NOMO-1 (cell line): ENCODE data around the gene DGLUCY.
"Not testable (repeated sequence)": the region's sequence is repeated elsewhere in the genome, so short reads cannot be mapped to it uniquely, and the experiment has no call there.

Source experiments
- DNase-seq, 2 experiments: peaks; one replicate each; lab custom pipeline; 2025; ENCODE audit not compliant: unreplicated experiment in 2 of 2; lab: John Stamatoyannopoulos, UW

Gene DGLUCY

GRCh38 chr14:91164676-91165075, 50.8 kb downstream of the DGLUCY start:
- no peak for DNase-seq

DNA sequence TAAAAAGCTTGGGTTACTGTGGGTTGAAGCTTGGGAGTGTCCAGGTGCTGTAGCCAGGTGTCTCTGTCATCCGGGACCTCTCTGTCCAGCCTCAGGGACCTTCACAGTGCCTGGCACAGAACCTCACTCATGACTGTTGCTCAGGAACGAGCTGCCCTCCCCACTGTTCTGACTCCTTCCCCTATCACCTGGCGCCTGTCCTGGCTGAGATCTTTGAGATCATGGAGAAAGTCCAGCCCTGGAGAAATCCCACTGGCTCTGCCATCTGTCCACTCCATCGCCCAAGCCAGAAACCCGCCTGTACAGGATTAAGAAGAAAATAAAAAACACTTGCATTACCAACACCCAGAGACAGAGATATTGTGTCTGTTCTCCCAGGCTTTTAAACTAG, 53.5 kb downstream of the DGLUCY start:
- DNase-seq, result no peak

- no peak for DNase-seq
These were observed 56.1 kb downstream of the DGLUCY start for GRCh38 chr14:91169951-91170350.

DNA sequence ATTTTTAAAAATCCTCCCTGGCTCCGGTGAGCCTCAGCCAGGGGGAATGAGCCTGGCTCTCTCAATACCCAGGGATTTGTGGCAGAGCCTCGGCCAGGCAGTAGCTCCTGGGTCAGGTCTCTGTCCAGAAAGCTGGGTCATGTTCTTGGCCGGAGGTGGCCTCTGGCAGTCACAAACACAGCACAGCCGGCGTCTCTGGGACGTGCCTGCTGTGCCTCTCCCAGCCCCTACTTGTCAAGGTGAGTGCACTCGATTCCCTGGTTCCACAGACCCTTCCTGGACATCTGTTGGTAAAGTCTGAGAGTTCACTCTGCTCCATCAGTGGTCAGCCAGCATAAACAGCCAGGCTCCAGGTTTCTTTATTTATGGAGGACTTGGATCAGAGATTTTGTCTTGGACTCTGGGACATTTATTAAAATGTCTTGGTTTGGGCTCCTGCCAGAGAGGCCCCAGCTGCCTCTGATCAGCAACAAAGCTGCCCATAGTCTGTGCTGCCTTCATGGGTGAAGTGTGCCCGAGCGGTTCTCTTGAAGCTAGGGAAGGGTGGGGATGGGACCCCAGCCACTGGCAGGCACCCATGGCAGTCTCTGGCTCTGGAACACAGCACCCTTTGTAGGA, 56.7 kb downstream of the DGLUCY start:
- DNase-seq, result no peak

DNA sequence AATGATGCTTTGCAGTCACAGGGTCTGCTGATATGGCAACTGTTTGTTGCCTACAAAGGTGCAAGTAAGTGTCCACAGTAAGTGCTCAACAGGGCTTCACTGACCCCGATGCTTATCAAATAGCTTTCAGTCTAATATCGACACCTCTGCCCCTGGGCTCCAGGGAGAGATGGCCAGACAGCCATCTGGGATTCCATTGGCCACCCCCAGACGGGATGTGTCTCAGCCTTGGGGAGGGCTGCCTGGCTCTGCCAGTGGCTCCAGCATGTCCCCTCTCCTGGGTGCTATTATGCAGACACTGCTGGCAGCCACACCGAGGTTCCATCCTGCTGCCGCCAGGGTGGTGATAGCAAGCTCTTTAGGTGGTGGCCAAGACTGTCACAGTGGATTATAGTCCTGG, 57.4 kb downstream of the DGLUCY start:
- no peak for DNase-seq

DNA sequence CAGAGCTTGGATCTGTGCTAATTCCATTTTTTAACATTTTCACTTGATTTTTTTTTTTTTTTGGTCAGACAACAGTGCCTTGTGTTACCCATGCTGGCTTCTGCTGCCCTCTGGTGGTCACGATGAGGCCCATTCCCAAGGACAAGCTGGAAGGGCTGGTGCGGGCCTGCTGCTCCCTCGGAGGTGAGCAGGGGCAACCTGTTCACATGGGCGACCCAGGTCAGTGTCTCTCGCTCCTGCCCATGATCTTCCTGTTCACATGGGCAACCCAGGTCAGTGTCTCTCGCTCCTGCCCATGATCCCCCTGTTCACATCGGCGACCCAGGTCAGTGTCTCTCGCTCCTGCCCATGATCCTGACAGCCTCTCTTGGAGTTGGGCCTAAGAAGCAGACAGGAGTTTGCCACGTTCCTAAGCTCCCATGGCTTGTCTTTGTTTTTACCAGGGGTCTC, 59.4 kb downstream of the DGLUCY start:
- peak in 1 of 2 experiments; percentile 46 for DNase-seq

DNA sequence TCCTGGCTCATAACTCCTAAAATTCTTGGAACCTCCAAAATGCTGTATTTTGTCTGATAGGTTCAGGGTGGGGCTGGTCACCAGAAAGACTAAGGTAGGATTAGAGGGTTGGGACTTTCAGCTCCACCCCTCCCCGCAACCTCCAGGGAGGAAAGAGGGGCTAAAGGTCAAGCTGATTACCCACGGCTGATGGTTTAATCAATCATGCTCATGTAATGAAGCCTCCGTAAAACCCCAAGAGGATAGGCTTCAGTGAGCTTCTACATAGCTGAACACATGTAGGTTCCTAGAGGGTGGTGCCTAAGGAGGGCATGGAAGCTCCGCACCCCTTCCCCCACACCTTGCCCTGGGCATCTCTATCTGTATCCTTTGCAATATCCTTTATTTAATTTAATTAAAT, 60.0 kb downstream of the DGLUCY start:
- no peak for DNase-seq

- DNase-seq, result no peak
These were observed 61.7 kb downstream of the DGLUCY start for GRCh38 chr14:91175291-91176201.

GRCh38 chr14:91177073-91178034, 63.5 kb downstream of the DGLUCY start:
- DNase-seq, result peak; percentile 16 to 67

DNA sequence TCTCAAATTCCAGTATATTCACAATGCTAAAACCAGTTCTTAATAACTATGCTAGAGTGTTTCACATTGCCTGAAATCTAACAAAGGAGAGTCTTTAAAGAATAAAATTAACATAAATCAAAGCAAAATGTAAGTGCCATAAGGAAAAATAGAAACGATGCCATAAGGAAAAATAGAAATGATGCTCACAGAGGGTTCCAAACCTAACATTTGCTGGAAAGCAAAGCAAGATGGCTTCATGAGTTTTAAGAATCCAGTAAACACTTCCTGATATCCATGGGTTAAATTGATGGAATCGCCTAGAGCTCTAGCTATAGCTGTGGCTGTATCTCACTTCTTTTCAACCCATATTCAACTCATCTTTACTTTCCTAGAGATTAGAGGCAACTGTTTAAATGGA, 66.7 kb downstream of the DGLUCY start:
- DNase-seq, result no peak

DNA sequence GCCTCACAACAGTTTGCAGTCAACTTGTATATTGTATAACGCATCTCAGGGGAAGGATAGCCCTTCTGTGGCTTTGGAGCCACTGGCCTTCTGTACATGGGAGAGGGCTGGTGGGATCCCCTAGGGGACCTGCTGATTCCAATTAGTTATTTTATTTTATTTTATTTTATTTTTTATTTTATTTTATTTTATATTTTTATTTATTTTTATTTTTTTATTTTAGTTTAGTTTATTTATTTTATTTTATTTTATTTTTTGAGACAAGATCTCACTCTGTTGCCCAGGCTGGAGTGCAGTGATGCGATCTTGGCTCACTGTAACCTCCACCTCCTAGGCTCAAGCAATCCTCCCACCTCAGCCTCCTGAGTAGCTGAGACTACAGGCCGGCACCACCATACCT, 68.9 kb downstream of the DGLUCY start:
- not testable (repeated sequence) for DNase-seq

DNA sequence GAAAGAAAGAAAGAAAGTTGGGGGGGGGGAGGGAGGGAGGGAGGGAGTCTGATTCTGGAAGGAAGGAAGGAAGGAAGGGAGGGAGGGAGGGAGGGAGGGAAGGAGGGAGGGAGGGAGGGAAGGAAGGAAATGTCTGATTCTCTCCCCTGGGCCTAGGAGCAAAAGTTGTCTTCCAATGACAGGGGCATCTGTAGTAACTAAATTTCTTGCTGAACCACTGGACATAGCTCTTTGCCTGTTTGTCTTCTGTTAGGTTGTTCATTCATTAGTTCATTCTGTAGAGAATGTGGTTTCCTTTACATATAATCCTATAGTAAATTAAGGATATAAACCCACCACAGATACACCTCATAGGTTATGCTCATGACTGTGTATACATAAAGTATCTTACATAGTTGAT, 70.7 kb downstream of the DGLUCY start:
- DNase-seq, result no peak

GRCh38 chr14:91185721-91186120, 71.8 kb downstream of the DGLUCY start:
- DNase-seq, result no peak

DNA sequence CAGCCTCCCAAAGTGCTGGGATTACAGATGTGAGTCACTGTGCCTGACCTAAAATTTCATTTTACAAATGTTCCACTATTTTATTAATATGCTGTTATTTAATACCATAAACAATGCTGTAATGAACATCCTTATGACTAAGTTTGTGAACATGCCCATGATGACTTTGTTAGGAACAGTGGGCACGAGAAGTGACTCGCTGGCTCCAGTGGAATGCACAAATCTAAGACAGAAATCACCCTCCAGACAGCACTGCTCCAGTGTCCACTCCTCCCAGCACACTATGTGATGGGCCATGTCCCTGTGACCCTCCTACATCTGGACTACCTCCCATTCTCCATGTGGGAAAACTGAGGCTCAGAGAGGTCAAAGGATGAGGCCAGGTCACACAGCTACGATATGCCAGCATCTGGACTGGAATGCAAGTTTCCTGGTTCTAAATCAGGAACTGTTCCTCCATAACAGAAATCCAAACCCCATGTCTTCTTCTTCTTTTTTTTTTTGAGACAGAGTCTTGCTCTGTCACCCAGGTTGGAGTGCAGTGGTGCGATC, 72.7 kb downstream of the DGLUCY start:
- DNase-seq, result no peak

- DNase-seq, result no peak
These were observed 73.4 kb downstream of the DGLUCY start for GRCh38 chr14:91187271-91187670.

- no peak for DNase-seq
These were observed 77.0 kb downstream of the DGLUCY start for GRCh38 chr14:91190853-91191252.

DNA sequence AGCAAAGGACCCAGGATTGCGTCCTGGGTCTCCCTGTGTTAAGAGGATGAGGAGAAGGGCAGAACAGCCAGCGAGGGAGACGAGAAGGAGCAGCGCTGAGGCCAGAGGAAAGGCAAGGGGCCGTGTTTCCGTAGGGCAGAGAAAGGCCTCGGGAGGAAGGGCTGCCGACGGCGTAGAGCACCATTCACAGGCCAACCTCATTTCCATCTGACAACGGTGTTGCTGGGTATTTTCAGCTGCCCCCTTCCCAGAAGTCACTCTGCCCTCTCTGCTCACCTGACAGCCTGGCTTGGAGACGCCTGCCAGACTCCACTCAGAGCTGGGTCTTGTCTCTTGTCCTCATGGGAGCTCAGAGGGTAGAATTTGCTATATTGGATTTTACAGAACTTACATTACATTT, 79.2 kb downstream of the DGLUCY start:
- no peak for DNase-seq

DNA sequence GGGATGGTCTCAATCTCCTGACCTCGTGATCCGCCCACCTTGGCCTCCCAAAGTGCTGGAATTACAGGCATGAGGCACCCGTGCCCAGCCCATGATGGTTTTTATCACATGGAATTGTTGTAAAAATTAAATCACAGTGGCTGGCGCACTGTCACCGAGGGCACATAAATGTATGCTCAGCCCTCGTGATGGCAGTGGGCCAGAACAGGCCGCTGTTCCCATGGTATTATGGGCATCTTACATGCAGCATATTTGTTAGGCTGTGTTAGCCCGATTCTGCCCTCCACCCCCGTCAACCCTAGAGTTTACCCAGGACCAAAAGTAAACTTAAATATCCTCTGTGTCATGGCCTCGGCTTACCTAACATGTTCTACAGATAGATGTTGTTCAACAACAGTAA, 82.0 kb downstream of the DGLUCY start:
- no peak for DNase-seq

GRCh38 chr14:91197631-91198030, 83.8 kb downstream of the DGLUCY start:
- no peak for DNase-seq

DNA sequence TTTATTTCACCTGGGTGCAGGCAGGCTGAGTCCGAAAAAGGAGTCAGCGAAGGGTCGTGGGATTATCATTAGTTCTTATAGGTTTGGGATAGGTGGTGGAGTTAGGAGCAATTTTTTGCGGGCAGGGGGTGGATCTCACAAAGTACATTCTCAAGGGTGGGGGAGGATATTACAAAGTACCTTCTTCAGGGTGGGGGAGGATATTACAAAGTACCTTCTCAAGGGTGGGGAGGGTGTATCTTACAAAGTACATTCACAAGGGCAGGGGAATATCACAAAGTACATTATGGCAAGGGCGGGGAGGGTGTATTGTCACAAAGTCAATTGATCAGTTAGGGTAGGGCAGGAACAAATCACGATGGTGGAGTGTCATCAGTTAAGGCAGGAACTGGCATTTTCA, 86.9 kb downstream of the DGLUCY start:
- DNase-seq, result not testable (repeated sequence)
